C4-2B (cell line): ENCODE data around the gene ANKRD11.
A peak's percentile ranks its signal among the peaks of the same experiment; 100 is the strongest.

ENCODE experiments used
- H3K27ac ChIP-seq: fragments of 450-650 bp; 2 replicates; pipeline ENCODE4 v1.5.1; 2017
- ZFX ChIP-seq: fragments of 450-650 bp; IDR thresholded peaks from 2 replicates; pipeline ENCODE4 v1.6.1; 2017
- TF ChIP-seq, protein P1 (sequence below): fragments of 450-650 bp; conservative IDR thresholded peaks from 2 replicates; pipeline ENCODE4 v1.5.1; 2017; ENCODE audit warnings: mild to moderate bottlenecking

The ANKRD11 gene

GRCh38 chr16:89360760-89361435 is 129.5 kb downstream of the ANKRD11 start:
- TF ChIP-seq, protein P1, sequence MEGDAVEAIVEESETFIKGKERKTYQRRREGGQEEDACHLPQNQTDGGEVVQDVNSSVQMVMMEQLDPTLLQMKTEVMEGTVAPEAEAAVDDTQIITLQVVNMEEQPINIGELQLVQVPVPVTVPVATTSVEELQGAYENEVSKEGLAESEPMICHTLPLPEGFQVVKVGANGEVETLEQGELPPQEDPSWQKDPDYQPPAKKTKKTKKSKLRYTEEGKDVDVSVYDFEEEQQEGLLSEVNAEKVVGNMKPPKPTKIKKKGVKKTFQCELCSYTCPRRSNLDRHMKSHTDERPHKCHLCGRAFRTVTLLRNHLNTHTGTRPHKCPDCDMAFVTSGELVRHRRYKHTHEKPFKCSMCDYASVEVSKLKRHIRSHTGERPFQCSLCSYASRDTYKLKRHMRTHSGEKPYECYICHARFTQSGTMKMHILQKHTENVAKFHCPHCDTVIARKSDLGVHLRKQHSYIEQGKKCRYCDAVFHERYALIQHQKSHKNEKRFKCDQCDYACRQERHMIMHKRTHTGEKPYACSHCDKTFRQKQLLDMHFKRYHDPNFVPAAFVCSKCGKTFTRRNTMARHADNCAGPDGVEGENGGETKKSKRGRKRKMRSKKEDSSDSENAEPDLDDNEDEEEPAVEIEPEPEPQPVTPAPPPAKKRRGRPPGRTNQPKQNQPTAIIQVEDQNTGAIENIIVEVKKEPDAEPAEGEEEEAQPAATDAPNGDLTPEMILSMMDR = no peak
- TF ChIP-seq ZFX = no peak

DNA sequence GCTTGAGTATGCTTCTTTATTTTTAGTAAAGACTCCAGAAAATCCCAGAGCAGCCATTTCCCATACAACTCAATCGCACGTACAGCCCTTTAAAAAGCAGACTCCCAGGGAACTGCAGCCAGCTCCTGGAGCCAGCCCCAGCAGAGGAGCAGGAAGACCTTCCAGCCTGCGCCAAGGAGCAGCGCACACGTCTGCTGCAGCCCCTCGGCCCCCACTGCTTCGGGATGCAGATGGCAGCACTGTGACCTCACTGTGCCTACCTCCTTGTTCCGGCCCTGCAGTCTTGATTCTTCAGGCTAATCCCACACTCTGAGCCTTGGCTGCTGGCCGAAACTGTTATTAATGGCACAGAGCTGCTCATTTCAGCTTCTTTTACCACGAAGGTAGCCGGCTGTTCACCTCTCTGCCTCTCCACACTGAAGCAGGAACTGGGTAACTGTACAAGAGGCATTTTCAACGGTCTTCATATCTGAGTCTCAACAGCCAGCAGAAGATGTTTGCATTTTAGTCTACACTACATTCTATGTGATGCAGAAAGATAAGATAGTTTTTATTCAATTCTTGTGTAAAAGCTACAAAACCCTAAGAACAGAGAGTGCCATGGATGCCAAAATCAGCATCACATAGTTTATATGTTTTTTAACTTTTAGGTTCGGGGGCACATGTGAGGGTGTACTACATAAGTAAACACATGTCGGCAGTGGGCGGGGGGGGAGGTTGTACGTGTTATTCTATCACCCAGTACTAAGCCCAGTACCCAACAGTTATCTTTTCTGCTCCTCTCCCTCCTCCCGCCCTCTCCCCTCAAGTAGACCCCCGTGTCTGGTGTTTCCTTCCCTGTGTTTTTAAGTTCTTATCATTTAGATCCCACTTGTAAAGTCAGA is 130.9 kb downstream of the ANKRD11 start:
- H3K27ac ChIP-seq = peak overlapping the region; percentile 89
- TF ChIP-seq, protein P1 = no peak
- TF ChIP-seq ZFX = no peak

More at GRCh38 chr16:89360760-89361435, 129.5 kb downstream of the ANKRD11 start:
- H3K27ac ChIP-seq = peak overlapping the region; percentile 89

DNA sequence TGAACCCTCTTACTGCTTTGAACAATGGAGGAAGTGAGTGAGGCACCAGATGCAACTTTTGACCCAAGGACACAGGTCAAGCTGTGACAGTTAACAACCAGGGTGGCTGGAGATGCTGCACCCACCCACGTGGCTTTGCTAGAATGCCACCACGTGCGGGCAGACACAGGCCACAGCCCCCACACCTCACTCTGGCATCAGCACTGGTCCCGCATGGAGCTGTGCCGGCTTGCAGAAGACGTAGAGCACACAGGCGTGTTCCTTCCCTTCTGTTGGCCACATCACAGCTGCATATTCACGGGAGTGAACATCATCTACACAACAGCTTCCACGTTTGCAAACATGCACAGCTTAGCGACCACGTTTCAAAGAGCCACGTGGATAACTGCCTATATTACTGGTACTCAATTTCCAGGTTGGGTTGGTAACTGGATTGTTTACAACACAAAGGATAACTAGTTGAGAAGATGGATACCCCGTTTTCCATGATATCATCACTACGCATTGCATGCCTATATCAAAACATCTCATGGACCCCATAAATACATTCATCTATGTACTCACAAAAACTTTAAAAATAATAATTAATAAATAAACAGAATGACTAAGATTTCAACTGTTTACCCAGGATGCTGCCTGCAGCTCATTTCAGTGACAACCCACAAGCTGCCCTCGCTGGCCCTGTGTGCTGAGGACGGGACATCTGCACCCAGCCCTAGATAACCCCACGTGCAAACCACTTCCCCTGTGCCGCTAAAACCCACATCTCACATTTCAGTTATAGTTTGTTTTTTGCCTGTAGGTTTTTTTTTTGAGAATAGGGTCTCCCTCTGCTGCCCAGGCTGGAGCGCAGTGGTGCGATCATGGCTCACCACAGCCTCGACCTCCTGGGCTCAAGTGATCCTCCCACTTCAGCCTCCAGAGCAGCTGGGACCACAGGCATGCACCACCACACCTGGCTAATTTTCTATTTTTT is 132.0 kb downstream of the ANKRD11 start:
- TF ChIP-seq, protein P1 = no peak
- TF ChIP-seq ZFX = no peak
- no peak overlapping the region; the same call in 1 of the 2 replicates for H3K27ac ChIP-seq

DNA sequence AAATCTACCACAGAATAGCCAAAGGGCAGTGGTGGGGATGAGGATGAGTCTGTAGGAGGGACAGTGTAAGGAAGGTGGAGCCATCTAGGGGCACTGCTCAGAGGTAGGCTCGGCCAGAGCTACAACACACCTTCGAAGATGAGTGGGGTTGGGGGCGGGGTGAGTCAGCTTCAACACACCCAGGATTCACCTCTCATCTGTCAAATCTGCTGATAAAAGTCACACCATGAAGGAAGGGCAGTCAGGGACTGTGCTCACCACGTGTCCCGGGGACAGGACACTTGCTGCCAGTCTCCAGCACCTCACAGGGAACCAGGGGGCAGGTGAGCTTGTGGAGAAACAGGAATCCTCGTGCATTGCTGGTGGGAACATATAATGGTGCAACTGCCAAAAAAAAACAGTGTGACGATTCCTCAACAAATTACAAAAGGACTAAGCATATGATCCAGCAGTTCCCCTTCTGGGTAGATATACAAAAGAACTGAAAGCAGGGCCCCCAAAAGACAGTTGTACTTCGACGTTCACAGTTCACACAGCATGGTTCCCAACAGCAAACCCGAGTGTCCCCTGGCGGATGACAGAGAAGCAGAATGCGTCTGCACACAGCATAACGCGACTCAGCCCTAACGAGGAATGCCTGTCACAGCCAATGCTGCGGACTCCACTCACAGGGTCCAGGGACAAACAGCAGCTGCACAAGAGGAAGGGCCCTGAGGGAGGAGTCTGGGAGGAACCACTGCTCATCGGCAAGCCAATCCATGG is 133.1 kb downstream of the ANKRD11 start:
- H3K27ac ChIP-seq = no peak overlapping the region
- TF ChIP-seq, protein P1 = no peak
- no peak for TF ChIP-seq ZFX

DNA sequence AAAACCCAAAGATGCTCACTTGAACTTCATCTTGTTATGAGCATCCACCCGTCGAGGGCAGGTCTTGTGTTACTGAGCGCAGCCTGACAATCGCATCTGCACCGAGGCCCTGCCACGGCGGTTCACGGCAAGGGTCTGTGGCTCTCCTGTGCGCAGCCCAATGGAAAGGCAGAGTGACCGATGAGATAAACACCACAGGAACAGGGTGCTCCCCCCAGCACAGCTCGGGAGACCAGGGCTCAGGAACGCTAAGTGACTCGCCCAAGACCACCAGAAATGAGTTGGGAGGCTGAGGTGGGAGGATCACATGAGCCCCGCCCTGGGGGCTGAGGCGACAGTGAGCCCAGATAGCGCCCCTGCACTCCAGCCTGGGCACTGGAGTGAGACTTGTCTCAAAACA is 134.7 kb downstream of the ANKRD11 start:
- no peak overlapping the region for H3K27ac ChIP-seq
- TF ChIP-seq ZFX = no peak
- TF ChIP-seq, protein P1 = no peak

- 0 out of 2 replicates have a peak overlapping the region, but pooled peaks have one; percentile 3 for H3K27ac ChIP-seq
- no peak for TF ChIP-seq ZFX
- TF ChIP-seq, protein P1 = no peak
Measured at GRCh38 chr16:89355007-89355406, 135.4 kb downstream of the ANKRD11 start.
